Stimulated activated CD8-positive, alpha-beta memory T cell treated with anti-CD3 and anti-CD28 coated beads, Interleukin-2, amount 100 ng/mL, for 1 hour (primary cell): Measurements from ENCODE around the gene RNF19B.

Source experiments
- DNase-seq, 2 donors: peaks; one replicate each; pipeline ENCODE4 v3.0.0-alpha.2; 2020; ENCODE audit warnings: low read depth in 2 of 2

RNF19B gene

GRCh38 chr1:32888677-32889420 is 75.8 kb downstream of the RNF19B start:
- no peak for DNase-seq

GRCh38 chr1:32888134-32888533 is 76.5 kb downstream of the RNF19B start:
- DNase-seq = no peak

GRCh38 chr1:32887623-32888022 is 77.0 kb downstream of the RNF19B start:
- no peak for DNase-seq

- DNase-seq = no peak
These were observed 77.7 kb downstream of the RNF19B start for GRCh38 chr1:32886828-32887414.
